Measurements from ENCODE around the gene TMEM242.

The TMEM242 gene

DNA sequence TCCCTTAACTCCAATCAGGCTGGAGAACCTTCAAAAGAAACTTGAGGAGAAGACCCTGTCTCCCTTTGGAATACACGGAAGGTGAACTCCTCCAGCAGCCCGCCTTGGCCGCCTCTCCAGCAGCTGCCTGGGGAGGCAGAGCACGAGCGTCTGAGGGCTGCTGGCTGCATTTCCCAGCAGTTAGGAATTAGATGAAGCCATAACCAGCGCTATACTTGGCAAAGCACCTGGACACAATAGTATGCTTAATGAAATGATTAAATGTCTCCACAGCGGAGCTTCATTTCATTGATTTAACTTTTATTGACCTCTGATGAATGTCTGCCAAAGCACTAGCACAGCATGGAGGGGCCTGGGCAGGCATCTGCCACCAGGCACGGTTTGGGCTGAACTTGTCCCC is 73.5 kb downstream of the TMEM242 start:
- DNase-seq (ENCODE audit: low spot score), result no peak

DNA sequence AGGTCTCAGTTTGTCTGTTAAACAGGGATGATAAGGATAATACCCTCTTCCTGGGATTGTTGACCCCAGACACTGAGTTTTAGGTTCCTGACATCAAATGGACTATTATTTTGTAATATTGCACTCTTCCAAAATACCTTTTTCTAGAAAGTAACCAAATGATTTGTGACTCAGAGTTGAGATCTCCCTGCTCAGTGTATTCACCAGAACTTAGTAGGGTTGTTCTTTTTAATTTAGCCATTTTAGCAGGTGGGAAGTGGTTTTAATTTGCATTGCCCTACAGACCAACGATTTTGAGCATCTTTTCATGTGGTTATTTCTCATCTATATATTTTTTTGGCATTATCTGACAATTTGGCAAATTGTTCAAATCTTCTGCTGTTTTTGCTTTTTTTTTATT is 75.1 kb downstream of the TMEM242 start:
- no peak for DNase-seq (ENCODE audit: low spot score)

DNA sequence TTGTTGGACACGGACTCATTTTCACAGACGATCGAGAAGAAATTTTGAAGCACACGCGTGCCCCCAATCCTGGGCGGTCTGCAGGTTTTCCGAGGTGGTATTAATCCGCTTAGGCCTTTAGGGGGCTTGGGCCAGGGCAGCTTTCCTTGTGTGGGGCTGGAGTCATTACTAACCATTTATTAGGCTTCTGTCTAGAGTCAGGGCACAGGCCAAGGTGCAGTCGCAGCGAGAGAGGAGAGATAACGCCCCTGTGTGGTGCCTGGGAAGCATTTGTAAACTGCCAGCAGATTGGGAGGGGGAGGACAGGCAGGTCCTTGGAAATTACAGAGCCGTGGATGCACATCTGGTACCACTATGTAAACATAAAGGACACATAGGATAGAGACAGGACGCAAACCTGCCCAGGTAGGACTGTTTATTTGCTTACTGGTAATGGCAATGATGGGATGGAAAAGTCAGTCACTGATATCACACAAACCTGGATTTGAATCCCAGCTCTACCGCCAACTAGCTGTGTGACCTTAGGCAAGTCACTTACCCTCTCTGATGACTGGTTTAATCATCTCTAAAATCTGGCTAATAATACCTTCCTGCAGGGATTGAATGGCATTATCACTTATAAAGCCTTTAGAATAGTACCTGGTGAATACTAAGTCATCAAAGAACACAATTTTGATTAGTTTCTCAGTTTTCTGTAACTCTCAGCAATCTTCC is 76.4 kb downstream of the TMEM242 start:
- no peak for DNase-seq (ENCODE audit: low spot score)

DNA sequence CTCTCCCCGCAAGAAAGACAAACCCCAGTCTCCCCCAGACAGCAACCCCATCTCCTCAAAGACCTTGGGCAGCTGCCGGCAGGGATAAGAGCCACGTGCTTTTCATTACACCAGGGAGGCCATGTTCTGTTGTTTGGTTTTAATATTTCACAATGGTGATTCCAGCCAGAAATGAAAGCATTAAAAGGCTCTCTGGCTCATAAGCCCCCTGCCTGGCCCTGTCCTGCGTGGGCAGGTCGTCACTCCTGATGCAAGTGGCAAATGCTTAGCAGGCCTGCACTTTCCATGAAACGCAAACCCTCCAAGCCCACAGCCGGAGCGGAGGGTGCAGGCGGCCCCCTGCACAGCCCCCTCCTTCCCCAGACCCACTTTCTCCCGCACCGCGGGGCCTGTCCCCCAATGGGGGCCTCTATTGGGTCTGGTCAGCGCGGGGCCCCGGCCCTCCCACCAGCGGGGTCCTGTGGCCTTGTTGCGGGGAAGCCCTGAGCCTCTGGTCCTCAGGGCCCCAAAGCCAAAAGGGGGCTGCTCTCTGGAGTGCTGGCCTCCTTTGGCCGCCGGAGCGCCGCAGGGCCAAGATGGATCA is 77.2 kb downstream of the TMEM242 start:
- DNase-seq (ENCODE audit: low spot score), result no peak

DNA sequence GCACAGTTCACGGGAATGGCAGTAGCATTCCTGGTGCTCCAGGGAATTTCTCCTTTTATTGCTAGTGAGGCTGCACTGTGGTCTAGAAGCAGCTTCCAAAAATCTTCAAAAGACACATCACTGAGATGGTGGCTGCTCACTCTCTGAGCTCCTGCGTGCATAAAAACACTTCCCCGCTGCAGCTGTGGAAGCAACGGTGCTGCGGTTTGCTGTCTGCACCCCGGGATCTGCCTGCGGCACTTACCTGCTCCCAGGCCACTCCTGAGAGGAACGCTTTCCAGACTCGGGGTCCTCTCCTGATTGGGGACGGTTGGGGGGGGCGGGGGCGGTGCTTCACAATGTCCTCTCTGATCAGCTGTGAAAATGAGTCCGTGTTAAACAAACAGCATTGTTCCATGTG is 77.9 kb downstream of the TMEM242 start:
- no peak for DNase-seq (ENCODE audit: low spot score)

DNA sequence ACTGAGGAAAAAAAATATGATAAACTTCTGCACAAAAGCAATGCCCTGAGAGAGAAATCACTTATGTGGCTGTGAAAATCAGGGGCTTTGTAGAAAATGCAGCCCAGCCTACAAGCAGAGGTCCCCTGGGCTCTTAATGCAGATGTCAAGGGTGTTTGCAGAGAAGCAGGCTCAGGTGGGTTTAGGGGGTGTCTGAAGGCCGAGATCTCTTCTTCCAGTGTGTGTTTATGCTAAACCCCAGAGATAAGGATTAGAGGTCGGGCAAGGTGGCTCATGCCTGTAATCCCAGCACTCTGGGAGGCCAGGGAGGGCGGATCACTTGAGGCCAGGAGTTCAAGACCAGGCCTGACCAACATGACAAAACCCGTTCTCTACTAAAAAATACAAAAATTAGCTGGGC is 78.5 kb downstream of the TMEM242 start:
- no peak for DNase-seq (ENCODE audit: low spot score)

DNA sequence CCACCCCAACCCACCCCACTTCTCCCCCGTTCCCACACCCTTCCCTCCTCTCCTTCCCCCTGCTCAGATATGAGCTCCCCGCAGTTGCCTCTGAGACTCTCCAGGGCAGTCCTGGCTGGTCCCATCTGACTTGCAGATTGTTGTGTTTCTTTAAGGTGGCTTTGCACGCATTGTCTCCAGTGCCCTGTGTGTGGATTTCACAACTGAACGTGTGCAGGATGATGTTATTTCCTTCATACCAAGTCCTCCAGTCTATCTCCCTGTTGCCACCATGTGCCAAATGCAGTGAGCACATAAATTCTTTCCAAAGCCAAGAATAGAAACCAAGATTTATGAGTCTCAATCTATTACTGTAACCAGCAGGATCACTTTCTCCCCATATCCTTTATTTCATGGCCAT is 79.1 kb downstream of the TMEM242 start:
- no peak for DNase-seq (ENCODE audit: low spot score)

DNA sequence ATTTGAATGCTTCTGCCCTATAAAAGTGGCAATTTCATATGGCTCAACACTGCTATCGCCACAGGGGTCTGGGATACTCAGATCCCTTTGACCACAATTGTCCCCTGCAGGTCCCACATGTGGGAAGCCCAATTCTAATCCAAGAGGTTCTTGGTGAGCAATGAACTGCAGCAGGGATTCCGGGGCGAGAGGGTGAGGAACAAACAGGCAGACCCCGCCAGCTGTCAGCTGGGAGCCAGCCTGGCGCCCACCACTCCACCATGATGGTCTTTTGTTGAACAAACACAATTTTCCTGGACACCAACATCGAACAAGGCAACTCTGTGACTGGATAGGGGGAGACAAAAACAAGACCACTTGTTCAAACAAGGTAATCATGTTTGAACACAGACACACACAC is 80.5 kb downstream of the TMEM242 start:
- no peak for DNase-seq (ENCODE audit: low spot score)

DNA sequence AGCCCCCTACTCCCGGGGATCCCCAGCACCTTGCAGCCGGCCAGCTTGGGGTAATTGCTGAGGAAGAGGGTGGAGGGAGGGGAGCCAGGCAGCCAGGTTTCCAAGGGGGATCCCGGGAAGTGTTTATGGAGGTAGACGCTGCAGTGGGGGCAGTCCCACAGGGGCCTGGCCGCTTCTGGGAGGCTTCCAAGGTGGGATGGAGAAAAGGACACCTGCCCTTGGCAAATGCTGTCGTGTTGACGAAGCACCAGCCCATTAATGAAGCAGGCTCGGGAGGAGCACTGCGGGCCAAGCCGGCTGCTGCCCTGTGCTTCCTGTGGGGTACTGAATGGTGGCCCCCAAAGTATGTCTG is 82.4 kb downstream of the TMEM242 start:
- DNase-seq (ENCODE audit: low spot score), result no peak

DNA sequence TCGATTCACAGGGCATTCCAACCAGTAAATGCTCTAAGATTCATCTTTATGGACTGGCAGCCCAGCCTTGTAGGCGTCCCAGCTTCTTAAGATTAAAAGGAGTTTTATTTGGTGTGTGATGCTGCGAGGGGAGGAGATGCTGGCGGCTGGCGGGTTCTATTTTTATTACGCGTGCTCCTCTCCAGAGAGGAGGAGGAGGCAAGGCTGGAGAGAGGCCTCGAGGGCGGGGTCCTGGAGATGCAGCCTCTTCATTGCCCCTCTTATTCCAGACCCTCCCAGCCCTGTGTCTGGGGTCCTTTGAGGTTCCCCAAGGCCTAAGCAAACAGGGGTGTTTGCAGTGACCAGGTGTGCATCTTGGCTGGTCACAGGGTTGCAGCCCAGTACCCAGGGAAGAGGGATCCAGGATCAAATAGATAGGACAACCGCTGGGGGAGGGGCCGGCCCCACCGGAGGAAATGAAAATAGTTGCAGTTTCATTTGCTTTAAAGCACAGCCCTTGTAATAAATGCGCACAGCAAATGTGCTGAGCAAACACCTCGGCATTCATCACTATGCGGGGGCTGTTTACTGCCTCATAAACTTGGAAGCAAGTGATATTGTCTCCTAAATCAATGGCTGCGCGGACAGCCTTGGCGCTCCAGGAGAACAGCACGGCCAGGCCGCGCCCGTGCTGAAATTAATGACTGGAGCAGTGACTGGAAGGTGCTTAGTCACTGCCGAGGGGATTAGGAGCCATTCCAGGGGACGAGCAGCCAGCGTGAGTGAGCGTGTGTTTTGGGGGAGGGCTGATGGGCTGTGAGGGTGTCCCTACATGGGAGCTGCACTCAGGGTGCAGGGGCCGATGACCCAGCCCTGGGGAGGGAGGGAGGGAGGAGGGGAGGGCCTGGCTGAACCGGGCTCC is 83.0 kb downstream of the TMEM242 start:
- no peak for DNase-seq (ENCODE audit: low spot score)

DNA sequence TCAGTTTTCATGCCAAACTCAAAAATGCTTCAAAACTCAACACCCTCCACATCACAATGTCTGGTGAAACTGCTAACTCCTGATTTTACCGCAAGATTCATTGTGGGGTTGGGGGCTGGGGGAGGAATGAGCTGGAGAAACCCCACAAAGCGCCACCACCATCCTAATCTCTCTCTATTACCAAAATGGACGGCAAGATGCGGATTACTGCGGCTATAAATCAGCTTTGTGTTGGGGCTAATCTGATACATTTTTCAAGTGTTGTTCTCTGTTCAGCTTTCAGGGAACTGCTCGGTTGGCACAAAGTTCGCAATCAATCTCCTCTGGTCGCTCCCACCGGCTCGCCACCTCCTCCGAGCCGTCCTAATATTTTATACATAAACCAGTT is 83.7 kb downstream of the TMEM242 start:
- no peak for DNase-seq (ENCODE audit: low spot score)
